C4-2B (cell line): Measurements from ENCODE around the gene CENPP.

Experiments
- ZFX ChIP-seq: fragments of 450-650 bp; IDR thresholded peaks from 2 replicates; pipeline ENCODE4 v1.6.1; 2017
- TF ChIP-seq, protein P1 (sequence below): fragments of 450-650 bp; conservative IDR thresholded peaks from 2 replicates; pipeline ENCODE4 v1.5.1; 2017; ENCODE audit warnings: mild to moderate bottlenecking

DNA sequence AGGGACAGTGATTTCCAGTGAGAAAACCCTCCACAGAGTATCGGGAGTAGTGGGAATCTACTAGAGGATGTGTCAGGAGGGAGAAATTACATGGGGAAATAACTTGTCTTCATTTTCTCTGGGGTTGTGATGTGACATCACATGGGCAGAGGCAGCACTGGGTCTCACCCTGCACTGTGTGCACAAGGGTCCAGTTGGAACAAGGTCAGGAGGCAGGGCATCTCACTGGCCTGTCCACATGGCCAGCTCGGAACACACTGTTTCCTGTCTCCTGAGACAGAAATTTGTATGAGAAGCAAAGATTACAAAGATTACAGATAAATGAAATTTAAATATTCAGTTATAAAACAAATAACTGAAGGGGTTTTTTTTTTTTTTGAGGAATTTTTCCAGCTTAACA, 272.6 kb downstream of the CENPP start:
- TF ChIP-seq, protein P1, sequence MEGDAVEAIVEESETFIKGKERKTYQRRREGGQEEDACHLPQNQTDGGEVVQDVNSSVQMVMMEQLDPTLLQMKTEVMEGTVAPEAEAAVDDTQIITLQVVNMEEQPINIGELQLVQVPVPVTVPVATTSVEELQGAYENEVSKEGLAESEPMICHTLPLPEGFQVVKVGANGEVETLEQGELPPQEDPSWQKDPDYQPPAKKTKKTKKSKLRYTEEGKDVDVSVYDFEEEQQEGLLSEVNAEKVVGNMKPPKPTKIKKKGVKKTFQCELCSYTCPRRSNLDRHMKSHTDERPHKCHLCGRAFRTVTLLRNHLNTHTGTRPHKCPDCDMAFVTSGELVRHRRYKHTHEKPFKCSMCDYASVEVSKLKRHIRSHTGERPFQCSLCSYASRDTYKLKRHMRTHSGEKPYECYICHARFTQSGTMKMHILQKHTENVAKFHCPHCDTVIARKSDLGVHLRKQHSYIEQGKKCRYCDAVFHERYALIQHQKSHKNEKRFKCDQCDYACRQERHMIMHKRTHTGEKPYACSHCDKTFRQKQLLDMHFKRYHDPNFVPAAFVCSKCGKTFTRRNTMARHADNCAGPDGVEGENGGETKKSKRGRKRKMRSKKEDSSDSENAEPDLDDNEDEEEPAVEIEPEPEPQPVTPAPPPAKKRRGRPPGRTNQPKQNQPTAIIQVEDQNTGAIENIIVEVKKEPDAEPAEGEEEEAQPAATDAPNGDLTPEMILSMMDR = no peak
- TF ChIP-seq ZFX = no peak
